Sigmoid colon (tissue), 4 donors: ENCODE results near the gene PRKCQ.

Experiments
- CTCF ChIP-seq, 4 experiments: fragments of 450-650 bp in 3 of 4; fragments of 200-600 bp in 1 of 4; IDR thresholded peaks; one replicate each; pipeline ENCODE4 v1.5.1; 2016 to 2019; ENCODE audit warnings: antibody characterized with exemption in 4 of 4, mild to moderate bottlenecking in 3 of 4, moderate library complexity in 2 of 4
- EP300 ChIP-seq, 4 donors: sonication (generic); formaldehyde crosslinking; IDR thresholded peaks; one replicate each; pipeline ENCODE4 v1.6.1; 2017; ENCODE audit warnings: antibody characterized with exemption in 4 of 4

GRCh38 chr10:6396652-6397051 is 183.4 kb downstream of the PRKCQ start:
- TF ChIP-seq CTCF (IDR thresholded peaks at IDR 0.05) (no peak), EP300 (IDR thresholded peaks at IDR 0.05) (no peak)
